A673 (cell line): ENCODE measurements around the gene SSC4D. TPM values are rescaled to one million over a fixed set of nuclear protein-coding genes. Genes with fewer than 3 reads are reported as not detected.

ENCODE experiments used
- BruUV-seq: library from RNA; stranded (reverse); fragments of 400-500 nt; replicated peaks from 2 replicates; lab custom pipeline; 2021; lab: Mats Ljungman, UMichigan
- CTCF ChIA-PET: fragments of 300-600 bp; sonication (Branson Sonifier 250); formaldehyde crosslinking; loops from one replicate; lab custom pipeline; 2022; ENCODE audit warnings: antibody characterized with exemption; lab: Charles Lee
- POLR2A ChIA-PET: fragments of 300-600 bp; sonication (Branson Sonifier 250); formaldehyde crosslinking; loops from one replicate; lab custom pipeline; 2022; ENCODE audit warnings: antibody characterized with exemption; ENCODE audit not compliant: low non-redundant PET; lab: Charles Lee
- DNase-seq: peaks from one replicate; pipeline ENCODE4 v3.0.0-alpha.2; 2015; ENCODE audit warnings: low spot score
- H3K27ac ChIP-seq: fragments of 200-600 bp; sonication (generic); 2 replicates; pipeline ENCODE4 v1.5.1; 2016; ENCODE audit warnings: mixed run types, low read depth, mild to moderate bottlenecking, mixed read lengths, antibody characterized with exemption, low read length; ENCODE audit not compliant: poor library complexity, severe bottlenecking
- H3K27me3 ChIP-seq: fragments of 200-600 bp; sonication (generic); replicated peaks from 2 replicates; pipeline ENCODE4 v1.6.1; 2017; ENCODE audit warnings: mixed run types, low read depth, mild to moderate bottlenecking, mixed read lengths, antibody characterized with exemption, low read length; ENCODE audit not compliant: insufficient read depth, poor library complexity
- H3K36me3 ChIP-seq: fragments of 200-600 bp; sonication (generic); 2 replicates; pipeline ENCODE4 v1.6.1; 2016; ENCODE audit warnings: mixed run types, mild to moderate bottlenecking, mixed read lengths, antibody characterized with exemption, low read length; ENCODE audit not compliant: insufficient read depth, poor library complexity, severe bottlenecking
- H3K4me1 ChIP-seq: fragments of 200-600 bp; sonication (generic); 2 replicates; pipeline ENCODE4 v1.6.1; 2017; ENCODE audit warnings: mixed run types, mild to moderate bottlenecking, mixed read lengths, antibody characterized with exemption, low read length; ENCODE audit not compliant: insufficient read depth, poor library complexity, severe bottlenecking
- H3K4me3 ChIP-seq: fragments of 200-600 bp; sonication (generic); 2 replicates; pipeline ENCODE4 v1.5.1; 2016; ENCODE audit warnings: low read depth, mixed run types, mild to moderate bottlenecking, mixed read lengths, low read length; ENCODE audit not compliant: poor library complexity, severe bottlenecking
- H3K9me3 ChIP-seq: fragments of 200-600 bp; sonication (generic); 2 replicates; pipeline ENCODE4 v1.6.1; 2016; ENCODE audit warnings: mixed run types, low read depth, mild to moderate bottlenecking, mixed read lengths, antibody characterized with exemption, low read length; ENCODE audit not compliant: poor library complexity, severe bottlenecking
- CTCF ChIP-seq: fragments of 300-800, 200-600 bp; sonication (generic); conservative IDR thresholded peaks from 2 replicates; pipeline ENCODE4 v1.5.1; 2017; ENCODE audit warnings: low read depth, mild to moderate bottlenecking, antibody characterized with exemption, low read length, moderate library complexity, mixed read lengths
- EZH2 ChIP-seq: fragments of 200-600 bp; sonication (generic); IDR thresholded peaks from 2 replicates; pipeline ENCODE4 v1.6.1; 2017; ENCODE audit warnings: borderline replicate concordance, low read depth, mild to moderate bottlenecking, mixed read lengths, antibody characterized with exemption, low read length; ENCODE audit not compliant: poor library complexity, severe bottlenecking
- intact Hi-C: fragments of 100-400 bp; cut with micrococcal nuclease; formaldehyde crosslinking; loops from one replicate; pipeline ENCODE4 v1.10.0; 2022; ENCODE audit not compliant: unreplicated experiment
- total RNA-seq: library from RNA; stranded (reverse); gene quantifications from 2 replicates; pipeline ENCODE4 v1.2.3, GENCODE V29; 2021

The SSC4D gene
- total RNA-seq, 1 experiment from 2014 or later, result 1.2 TPM

GRCh38 chr7:76380623-76380966 lies 28.9 kb downstream of the SSC4D start:
- Histone ChIP-seq H3K27ac (peak overlapping the region; percentile 81), H3K4me1 (peaks cover 17% of the 10 kb centered on the region), H3K36me3 (no peaks in the 10 kb centered on the region), H3K9me3 (no peaks in the 10 kb centered on the region), H3K27me3 (no peaks in the 10 kb centered on the region), H3K4me3 (peak overlapping the region; percentile 40)
- DNase-seq, result no peak
- no TSS peak for BruUV-seq
- intact Hi-C loops, result no loop called here
- ChIA-PET POLR2A (no interaction called here), CTCF (interaction anchor here (0.5 kb wide), 1 partner anchor 485 kb away, joined by 10 read pairs; no protein-coding TSS in a partner anchor)
- TF ChIP-seq EZH2 (no peak), CTCF (no peak)

DNA sequence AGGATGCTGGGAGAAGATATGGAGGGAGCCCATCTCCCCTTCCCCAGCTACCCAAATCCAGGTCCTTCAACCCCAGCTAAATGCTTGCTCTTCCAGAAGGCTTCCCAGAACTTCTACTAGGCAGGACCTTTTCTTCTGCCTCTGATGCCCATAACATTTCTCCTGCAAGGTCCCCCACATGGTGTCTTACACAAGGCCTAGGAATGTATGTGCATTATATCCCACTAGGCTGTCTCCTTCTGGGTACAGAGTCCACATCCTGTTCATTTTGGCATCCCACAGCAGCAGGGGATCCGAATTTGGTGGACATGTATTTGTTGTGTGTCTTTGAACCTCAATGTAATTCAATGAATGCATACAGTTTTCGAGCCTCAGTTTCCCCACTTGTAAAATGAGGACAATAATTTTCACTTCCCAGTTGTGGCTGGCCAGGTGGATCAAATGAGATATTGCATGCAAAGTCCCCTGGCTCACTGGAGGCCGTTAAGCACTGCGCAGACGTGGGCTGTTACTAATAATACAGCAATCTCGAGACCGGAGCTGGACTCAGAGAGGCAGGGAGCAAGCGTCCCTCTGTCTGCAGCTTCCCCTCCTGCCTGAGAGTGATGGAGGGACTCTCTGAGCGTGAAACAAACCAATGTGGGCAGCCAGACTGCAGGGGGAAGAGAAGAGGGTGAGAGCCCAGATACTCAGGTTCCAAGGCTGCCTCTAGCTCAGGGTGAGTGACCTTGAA lies 32.1 kb downstream of the SSC4D start:
- POLR2A ChIA-PET, result no interaction called here
- DNase-seq, result no peak

GRCh38 chr7:76375251-76375650 lies 34.2 kb downstream of the SSC4D start:
- no peaks in the 10 kb centered on the region for H3K27me3 ChIP-seq
- TF ChIP-seq EZH2 (no peak), CTCF (no peak)
- ChIA-PET CTCF (interaction anchor here (0.6 kb wide), 1 partner anchor 11 kb away, joined by 5 read pairs; no protein-coding TSS in a partner anchor), POLR2A (no interaction called here)
- no peaks in the 10 kb centered on the region for H3K36me3 ChIP-seq
- peaks cover 11% of the 10 kb centered on the region for H3K4me1 ChIP-seq
- no TSS peak for BruUV-seq
- intact Hi-C loops, result no loop called here
- no peak overlapping the region for H3K4me3 ChIP-seq
- no peak overlapping the region for H3K27ac ChIP-seq
- no peaks in the 10 kb centered on the region for H3K9me3 ChIP-seq
- no peak for DNase-seq

More for the DNA sequence above, 32.1 kb downstream of the SSC4D start:
- no peaks in the 10 kb centered on the region for H3K36me3 ChIP-seq
- BruUV-seq, result no TSS peak
- peaks cover 17% of the 10 kb centered on the region for H3K4me1 ChIP-seq
- TF ChIP-seq CTCF (no peak), EZH2 (no peak)
- H3K27ac ChIP-seq, result no peak overlapping the region
- H3K27me3 ChIP-seq, result no peaks in the 10 kb centered on the region
- no peak overlapping the region for H3K4me3 ChIP-seq
- intact Hi-C loops, result no loop called here
- H3K9me3 ChIP-seq, result no peaks in the 10 kb centered on the region
- CTCF ChIA-PET, result no interaction called here
